KOPT-K1 (cell line): Measurements from ENCODE around the gene CRHR1.

Experiments used
- H3K27ac ChIP-seq: fragments of 200-600 bp; sonication (generic); 2 replicates; pipeline ENCODE4 v1.5.1; 2016; ENCODE audit warnings: antibody characterized with exemption, mild to moderate bottlenecking, low read depth, low read length; ENCODE audit not compliant: poor library complexity, severe bottlenecking
- H3K36me3 ChIP-seq: fragments of 200-600 bp; sonication (generic); 2 replicates; pipeline ENCODE4 v1.5.1; 2017; ENCODE audit warnings: antibody characterized with exemption, mild to moderate bottlenecking, low read length, moderate library complexity; ENCODE audit not compliant: insufficient read depth
- H3K9me3 ChIP-seq: fragments of 200-600 bp; sonication (generic); 2 replicates; pipeline ENCODE4 v1.5.1; 2017; ENCODE audit warnings: antibody characterized with exemption, low read length, mild to moderate bottlenecking; ENCODE audit not compliant: insufficient read depth, poor library complexity, severe bottlenecking

The CRHR1 gene

DNA sequence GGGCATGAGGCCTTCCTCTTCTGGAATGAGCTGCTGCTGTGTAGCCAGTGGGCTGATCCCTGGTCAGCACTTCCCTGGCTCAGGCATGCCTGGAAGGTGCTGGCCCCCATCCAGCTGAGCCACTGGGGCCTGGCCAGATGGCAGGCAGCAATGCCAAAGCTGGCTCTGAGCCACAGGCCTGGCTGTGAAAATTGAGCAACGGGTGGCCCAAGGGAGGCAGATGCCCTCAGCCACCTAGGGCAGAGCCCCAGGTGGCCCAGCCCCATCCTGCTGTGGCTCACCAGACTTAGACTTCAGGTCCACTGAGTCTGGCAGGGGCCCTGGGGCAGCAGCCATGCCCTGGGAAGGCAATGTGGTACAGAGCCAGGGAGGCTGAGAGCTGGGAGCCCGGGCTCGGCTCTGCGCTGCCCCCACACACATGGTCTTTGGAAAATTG is 8.5 kb upstream of the CRHR1 start:
- no peak overlapping the region for H3K27ac ChIP-seq
- H3K36me3 ChIP-seq = no peaks in the 10 kb centered on the region
- H3K9me3 ChIP-seq = no peaks in the 10 kb centered on the region

DNA sequence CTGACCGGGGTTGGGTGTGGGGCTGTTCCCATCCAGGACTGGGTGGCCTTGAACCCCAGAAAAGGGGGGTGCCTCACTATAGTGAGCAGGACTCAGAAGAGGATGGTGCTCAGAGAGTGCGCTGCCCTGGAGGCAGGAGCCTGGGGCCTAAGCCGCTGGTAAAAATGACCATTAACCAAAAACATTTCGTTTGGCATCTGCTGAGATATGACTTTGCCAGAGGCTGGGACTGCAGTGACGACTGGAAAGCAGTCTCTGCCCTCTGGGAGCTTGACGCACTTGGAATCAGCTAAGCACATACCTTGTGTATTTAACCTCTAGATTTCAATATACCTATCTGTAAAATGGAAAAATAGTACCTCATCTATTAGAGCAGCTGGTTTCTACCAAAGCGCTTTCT is 7.2 kb upstream of the CRHR1 start:
- Histone ChIP-seq H3K36me3 (no peaks in the 10 kb centered on the region), H3K9me3 (no peaks in the 10 kb centered on the region), H3K27ac (no peak overlapping the region)

DNA sequence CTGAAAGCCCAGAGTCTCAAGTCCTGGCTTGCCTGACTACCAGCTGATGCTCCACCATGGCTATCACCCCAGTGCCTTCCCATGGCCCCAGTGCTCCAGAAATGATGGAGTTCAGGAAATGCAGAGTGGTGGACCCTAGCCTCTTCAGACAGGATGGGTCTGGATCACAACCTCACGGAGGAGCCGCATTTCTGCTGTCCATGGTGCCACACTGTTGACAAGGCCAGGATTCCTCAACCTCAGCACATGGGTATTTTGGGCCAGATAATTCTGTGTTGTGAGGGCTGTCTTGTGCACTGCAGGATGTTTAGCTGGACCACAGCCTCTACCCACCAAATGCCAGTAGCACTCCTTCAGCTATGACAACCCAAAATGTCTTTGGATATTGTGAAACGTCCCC is 6.7 kb upstream of the CRHR1 start:
- Histone ChIP-seq H3K36me3 (no peaks in the 10 kb centered on the region), H3K9me3 (no peaks in the 10 kb centered on the region), H3K27ac (no peak overlapping the region)

DNA sequence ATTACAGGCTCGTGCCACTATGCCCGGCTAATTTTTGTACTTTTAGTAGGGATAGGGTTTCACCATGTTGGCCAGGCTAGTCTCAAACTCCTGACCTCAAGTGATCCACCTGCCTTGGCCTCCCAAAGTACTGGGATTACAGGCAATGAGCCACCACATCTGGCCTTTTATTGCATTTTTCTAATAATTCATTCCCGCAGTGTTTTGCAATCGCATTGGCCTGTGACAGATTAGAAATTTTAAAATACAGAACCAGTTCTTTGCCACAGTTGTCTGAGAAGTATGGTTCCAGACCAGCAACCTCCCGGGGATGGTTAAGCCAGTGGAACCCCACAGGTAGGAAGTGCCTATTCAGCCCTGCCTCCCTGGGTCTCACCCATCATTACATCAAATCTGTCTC is 3.2 kb upstream of the CRHR1 start:
- Histone ChIP-seq H3K27ac (no peak overlapping the region), H3K9me3 (no peaks in the 10 kb centered on the region), H3K36me3 (no peaks in the 10 kb centered on the region)

DNA sequence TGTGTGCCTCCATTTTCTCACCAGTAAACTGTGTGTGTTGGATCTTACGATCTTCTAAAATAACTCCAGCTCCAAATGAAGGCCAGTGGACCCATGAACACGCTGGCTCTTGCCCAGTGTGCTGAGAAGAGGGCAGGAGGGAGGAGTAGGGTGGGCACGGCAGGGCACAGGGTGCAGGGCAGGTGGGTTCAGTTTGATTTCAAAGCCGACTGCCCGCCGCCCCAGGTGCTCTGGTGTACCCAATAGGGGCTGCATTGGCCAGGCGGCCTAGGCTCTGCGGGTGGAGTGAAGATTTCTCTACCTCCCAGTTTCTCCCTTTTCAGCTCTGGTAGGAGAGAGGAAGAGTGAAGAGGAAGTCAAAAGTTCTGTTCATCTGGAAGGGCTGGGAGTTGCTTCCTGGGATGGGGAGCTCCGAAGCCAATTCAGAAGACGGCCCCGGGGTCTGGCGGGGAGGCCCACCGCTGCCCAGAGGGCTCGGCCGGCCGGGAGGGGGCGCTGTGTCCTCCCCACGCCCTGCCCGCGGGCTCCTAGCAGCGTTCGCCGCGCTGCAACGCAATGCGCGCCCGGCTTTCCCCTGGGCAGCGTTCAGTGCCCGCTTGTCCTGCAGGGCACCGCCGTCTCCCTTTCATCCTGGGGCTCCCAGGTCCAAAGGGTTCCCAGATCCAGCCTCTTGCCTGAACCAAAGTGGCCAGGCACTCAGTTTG is 1.1 kb upstream of the CRHR1 start:
- no peak overlapping the region for H3K27ac ChIP-seq
- no peaks in the 10 kb centered on the region for H3K36me3 ChIP-seq

DNA sequence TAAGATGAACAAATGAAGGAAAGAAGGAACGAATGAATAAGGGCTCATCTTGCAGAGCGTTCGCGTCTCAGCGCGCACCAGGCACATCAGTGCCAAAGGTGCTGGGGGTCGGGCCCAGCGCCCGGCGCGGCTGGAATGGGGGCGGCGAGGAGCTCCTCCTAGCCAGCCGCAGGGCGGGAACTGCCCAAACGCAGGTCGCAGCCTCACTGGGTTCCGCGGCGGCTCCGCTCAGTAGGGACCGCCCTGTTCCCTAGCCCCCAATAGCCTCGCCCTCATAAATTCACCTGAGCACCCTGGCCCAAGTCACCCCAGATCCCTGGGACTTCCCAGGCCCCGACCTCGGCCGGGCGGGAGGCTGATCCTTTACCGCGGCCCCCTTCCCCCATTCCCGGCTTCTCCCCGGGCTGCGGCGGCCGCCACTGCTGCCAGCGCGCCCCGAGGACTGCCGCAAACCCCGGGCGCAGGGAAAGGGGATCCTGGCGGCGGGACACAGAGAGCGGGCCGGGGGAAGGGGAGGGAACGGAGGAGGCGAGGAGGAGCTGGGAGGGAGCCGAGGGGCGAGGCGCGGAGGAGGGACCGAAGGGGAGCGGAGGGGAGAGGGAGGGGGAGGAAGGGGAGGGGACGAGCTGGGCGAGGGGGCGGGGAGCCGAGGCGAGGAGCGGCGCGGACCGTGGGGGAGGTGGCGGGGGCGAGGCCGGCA is 377 bp upstream of the CRHR1 start:
- Histone ChIP-seq H3K27ac (no peak overlapping the region), H3K36me3 (no peaks in the 10 kb centered on the region), H3K9me3 (no peaks in the 10 kb centered on the region)

More for the DNA sequence above, 1.1 kb upstream of the CRHR1 start:
- no peaks in the 10 kb centered on the region for H3K9me3 ChIP-seq

DNA sequence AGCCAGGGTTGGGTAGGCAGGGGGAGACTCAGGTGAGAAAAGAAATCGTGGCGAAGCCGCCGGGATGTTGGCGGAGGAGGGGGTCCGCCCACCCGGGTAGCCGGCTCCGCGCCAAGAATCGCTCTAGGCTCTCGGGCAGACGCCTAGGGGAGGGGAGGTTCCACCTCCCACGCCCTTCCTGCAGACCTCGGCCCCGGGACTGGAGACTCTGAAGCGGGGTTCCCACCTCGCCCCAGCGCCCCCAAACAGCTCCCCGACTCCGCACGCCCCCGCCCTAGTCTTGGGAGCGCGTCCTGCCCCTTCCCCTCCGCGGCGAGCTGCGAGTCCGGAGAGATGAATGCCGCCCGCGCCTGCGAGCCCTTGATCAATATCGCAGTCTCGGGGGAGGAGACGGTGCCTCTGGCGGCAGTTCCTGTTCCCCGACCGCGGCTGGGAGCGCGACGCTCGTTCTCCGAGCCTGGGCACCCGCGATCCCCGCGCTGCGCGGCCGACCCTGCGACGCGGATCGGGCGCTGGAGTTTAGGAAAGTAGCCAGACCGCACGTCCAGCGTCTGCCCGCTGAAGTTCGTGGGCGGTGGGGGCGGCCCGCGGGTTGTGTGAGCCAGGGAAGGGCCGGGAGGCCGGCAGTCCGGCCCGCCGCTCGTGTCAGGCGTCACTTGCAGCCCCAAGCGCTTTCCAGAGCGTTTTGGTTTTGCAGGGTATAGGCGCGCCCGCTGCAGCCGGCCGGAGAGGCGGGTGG is 790 bp downstream of the CRHR1 start:
- no peak overlapping the region for H3K27ac ChIP-seq
- no peaks in the 10 kb centered on the region for H3K36me3 ChIP-seq

DNA sequence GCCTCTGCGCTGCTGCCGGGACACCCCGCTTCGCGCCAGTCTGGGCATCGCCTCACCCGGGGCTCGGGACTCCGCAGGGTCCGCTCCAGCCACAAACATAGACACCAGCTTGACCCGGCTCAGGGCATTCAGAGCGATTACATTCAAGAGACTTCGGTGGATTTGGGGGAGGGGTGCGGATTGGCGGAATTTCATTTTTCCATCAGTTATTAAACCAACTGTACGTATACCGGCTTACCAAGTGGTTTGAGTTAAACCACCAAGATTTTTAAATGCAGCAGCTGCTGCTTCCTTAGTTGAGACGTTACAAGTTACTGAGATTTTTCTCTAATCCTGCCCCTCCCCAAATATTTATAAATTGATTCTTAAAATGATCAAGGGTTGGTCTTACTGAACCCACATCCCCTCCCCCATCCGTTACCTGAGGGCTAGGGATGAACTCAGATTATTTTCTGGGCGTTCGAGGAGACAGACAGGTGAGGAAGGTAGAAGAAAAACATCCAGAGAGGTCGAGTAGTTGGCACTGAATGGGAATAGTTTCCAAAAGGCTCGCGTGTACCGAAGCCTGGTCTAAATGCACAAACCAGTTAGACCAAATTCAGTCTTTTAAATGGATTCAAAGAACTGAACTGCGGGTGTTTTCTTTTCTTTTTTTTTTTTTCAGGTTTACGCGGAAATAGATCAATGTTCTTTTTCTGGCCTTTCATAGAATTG is 1.5 kb downstream of the CRHR1 start:
- Histone ChIP-seq H3K9me3 (no peaks in the 10 kb centered on the region), H3K27ac (no peak overlapping the region)

More for the DNA sequence above, 790 bp downstream of the CRHR1 start:
- H3K9me3 ChIP-seq = no peaks in the 10 kb centered on the region

DNA sequence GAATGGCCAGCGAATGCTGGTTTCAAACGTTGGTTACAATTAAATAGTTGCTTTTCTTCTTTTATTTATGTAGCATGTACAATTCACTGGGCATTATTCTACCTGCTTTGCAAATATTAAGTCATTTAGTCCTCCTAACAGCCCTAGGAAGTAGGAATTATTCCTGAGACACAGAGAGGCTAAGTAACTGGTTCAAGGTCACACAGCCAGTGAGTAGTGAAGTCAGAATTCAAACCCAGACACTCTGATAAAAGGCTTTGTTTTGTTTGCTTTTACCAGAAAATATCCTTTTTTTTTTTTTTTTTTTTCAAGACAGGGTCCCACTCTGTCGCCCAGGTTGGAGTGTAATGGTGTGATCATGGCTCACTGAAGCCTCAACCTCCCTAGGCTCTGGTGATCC is 2.2 kb downstream of the CRHR1 start:
- no peaks in the 10 kb centered on the region for H3K36me3 ChIP-seq

More for the DNA sequence above, 1.5 kb downstream of the CRHR1 start:
- H3K36me3 ChIP-seq = no peaks in the 10 kb centered on the region

DNA sequence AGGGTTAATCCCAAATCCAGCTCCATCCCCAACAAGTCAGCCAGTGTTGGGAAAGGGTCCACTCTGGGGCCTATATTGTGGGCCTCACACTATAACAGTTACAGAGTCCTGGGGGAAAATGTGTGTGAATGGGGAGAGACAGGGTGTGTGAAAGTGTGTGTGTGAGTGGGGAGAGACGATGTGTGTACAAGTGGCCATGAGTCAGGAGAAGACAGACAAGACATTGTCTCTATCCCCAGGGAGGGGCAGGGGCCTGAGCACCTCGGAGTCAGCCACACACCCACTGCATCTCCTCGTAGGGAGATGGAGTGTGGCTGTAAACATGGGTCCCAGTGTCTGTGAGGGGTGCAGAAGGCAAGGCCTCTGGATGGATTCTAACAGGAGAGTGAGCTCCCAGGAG is 2.9 kb downstream of the CRHR1 start:
- Histone ChIP-seq H3K36me3 (no peaks in the 10 kb centered on the region), H3K27ac (no peak overlapping the region), H3K9me3 (no peaks in the 10 kb centered on the region)

More for the DNA sequence above, 2.2 kb downstream of the CRHR1 start:
- H3K9me3 ChIP-seq = no peaks in the 10 kb centered on the region
- H3K27ac ChIP-seq = no peak overlapping the region

DNA sequence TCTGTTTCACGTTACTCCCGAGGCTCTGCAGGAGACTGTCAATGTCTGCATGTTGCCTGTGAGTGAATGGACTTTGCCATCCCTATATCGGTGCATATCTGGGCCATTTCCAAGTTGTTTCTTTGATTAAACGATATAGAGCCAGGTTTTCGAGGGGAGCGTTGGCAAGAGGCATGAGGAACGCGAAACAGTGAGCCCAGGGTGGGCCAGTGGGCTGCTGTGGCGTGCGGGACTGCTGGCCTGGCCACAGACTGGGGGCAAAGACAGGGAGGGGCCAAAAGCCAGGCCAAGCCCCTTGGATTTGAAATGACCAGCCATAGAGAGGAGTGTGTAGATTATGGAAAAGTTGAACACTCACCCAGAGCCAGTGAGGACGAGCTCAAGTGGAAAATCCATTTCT is 3.5 kb downstream of the CRHR1 start:
- no peaks in the 10 kb centered on the region for H3K36me3 ChIP-seq

DNA sequence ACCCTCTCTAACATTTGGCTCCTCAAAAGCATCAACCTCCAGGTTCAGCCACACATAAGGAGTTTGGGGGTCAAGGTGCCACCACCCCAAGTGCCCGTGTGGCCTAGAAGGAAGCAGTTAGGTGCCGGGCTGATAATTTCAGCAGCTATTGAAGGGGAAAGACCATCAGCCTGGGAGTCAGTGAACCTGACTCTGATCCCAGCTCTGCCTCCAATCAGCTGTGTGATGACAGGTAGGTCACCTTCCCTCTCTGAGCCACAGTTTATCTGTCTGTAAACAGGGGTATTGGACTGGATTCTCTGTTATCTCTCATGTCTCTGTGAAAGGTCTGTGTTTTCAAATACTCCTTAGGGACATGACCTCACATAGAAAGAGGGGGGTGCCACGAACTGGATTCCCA is 3.9 kb downstream of the CRHR1 start:
- Histone ChIP-seq H3K9me3 (no peaks in the 10 kb centered on the region), H3K27ac (no peak overlapping the region), H3K36me3 (no peaks in the 10 kb centered on the region)

More for the DNA sequence above, 3.5 kb downstream of the CRHR1 start:
- Histone ChIP-seq H3K9me3 (no peaks in the 10 kb centered on the region), H3K27ac (no peak overlapping the region)

DNA sequence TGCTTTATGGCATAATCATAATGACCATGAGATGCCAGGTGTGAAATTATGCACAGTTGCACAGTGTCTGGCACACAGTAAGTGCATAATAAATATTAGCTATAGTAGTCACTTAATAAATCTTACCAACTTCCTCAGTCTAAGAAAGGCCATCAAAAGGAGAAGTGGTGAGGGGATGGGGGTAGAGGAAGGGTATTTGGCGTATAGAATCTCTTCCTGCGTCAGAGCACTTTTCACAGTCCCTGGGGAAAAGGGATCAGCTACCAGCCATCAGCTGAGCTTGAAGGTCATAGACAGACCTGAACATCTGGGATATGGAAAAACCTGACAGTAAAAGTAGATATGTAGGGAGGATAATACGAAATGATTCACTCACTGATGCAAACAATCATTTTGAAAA is 5.8 kb downstream of the CRHR1 start:
- Histone ChIP-seq H3K9me3 (no peaks in the 10 kb centered on the region), H3K27ac (no peak overlapping the region), H3K36me3 (no peaks in the 10 kb centered on the region)

DNA sequence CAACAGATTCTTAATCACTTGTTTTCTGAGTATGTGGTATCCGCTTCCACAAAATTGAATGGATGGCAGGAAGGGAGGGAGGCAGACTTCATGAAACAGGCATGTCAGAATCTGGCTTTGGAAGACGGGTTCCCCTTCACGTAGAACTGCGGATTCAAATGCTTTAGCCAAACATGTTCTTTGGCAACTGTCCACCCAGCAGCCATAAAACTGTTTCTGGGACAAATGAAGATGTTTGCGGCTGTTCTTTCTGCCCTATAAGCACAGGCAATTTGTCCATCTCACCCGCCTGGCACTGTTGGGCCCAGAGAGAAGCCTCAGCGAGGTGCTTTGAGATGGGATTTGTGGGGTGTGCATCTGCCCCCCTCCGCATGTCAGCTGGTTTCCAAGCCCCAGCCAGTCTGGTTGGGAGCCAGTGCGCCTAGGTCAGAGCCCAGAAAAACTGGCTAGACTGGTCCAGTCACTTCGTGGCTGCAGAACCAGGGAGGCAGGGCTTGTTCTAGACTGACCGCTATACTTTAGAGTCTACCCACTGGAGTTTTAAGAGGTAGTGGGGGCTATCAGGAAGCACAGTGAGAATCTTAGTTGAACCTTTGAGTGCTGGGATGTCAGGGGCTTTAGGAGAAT is 6.3 kb downstream of the CRHR1 start:
- no peak overlapping the region for H3K27ac ChIP-seq
- H3K36me3 ChIP-seq = no peaks in the 10 kb centered on the region
- no peaks in the 10 kb centered on the region for H3K9me3 ChIP-seq
